Tibial nerve (tissue), 4 donors: ENCODE measurements around the gene SERTM1. TPM values are rescaled to one million over a fixed set of nuclear protein-coding genes. Genes with fewer than 3 reads are reported as not detected.

Source experiments
- DNase-seq, 2 donors: peaks; one replicate each; pipeline ENCODE4 v3.0.0-alpha.2; 2019; ENCODE audit warnings: low spot score in 2 of 2
- H3K27ac ChIP-seq, 4 donors: fragments of 200-600 bp; sonication (generic) in 3 of 4; one replicate each; pipeline ENCODE4 v1.5.1; 2017 to 2019; ENCODE audit warnings: mild to moderate bottlenecking in 1 of 4
- H3K27me3 ChIP-seq, 2 donors: fragments of 200-600 bp; sonication (generic) in 1 of 2; one replicate each; pipeline versions ENCODE4 v1.5.1 to v1.6.0; 2017 to 2019
- H3K36me3 ChIP-seq, 3 donors: fragments of 200-600 bp; sonication (generic); one replicate each; pipeline ENCODE4 v1.5.1; 2018 to 2019
- H3K4me1 ChIP-seq, 4 donors: fragments of 200-600 bp; sonication (generic) in 3 of 4; one replicate each; pipeline ENCODE4 v1.5.1; 2017 to 2019
- H3K4me3 ChIP-seq, 4 donors: fragments of 200-600 bp; sonication (generic) in 3 of 4; one replicate each; pipeline ENCODE4 v1.5.1; 2017 to 2019; ENCODE audit warnings: mild to moderate bottlenecking in 1 of 4, moderate library complexity in 1 of 4
- H3K9me3 ChIP-seq, 4 donors: fragments of 200-600 bp; sonication (generic) in 3 of 4; one replicate each; pipeline ENCODE4 v1.5.1; 2017 to 2019
- CTCF ChIP-seq, 5 experiments: fragments of 200-600 bp in 3 of 5; fragments of 450-650 bp in 2 of 5; sonication (generic) in 3 of 5; IDR thresholded peaks; one replicate each; pipeline ENCODE4 v1.5.1; 2016 to 2019; ENCODE audit warnings: antibody characterized with exemption in 5 of 5, mild to moderate bottlenecking in 3 of 5, moderate library complexity in 2 of 5
- EP300 ChIP-seq, 2 donors: sonication (generic); formaldehyde crosslinking; IDR thresholded peaks; one replicate each; pipeline ENCODE4 v1.6.1; 2017; ENCODE audit warnings: antibody characterized with exemption in 2 of 2, mild to moderate bottlenecking in 1 of 2
- POLR2A ChIP-seq, 2 donors: fragments of 450-650 bp; IDR thresholded peaks; one replicate each; pipeline ENCODE4 v1.6.1; 2017; ENCODE audit warnings: antibody characterized with exemption in 2 of 2, mild to moderate bottlenecking in 2 of 2, moderate library complexity in 2 of 2
- WGBS, 2 donors: methylation state at CpG; one replicate each; pipeline ENCODE4 v1.1.5; 2018; 5-methylcytosine and 5-hydroxymethylcytosine counted together
- total RNA-seq, 4 donors: library from RNA; depleted of rRNA; stranded (reverse); fragments of >200 nt; gene quantifications; one replicate each; pipeline ENCODE4 v1.1.0, GENCODE V29; 2016

SERTM1 gene
- total RNA-seq = 1 to 10 TPM in 1 of 4 donors, under 1 TPM in 1, not detected in 2; 0.21 to 1.2 TPM

GRCh38 chr13:36673838-36674326, at the start of gene SERTM1:
Gene SERTM1, plus strand, starts transcription at chr13:36674020. Its CDS starts 21,059 bp downstream, at chr13:36695079.
- DNase-seq = no peak
- WGBS, 2 donors = 0 to 2% methylated on average over 3 to 47 of the region's 56 CpGs
- H3K27me3 ChIP-seq = peaks cover 0 to 36% of the 10 kb centered on the region in 2 donors
- peak within 1 kb of the TSS in 2 of 4 donors; percentile 7 to 37 for H3K4me3 ChIP-seq
- H3K4me1 ChIP-seq = peaks cover 0 to 19% (median 3%) of the 10 kb centered on the region in 4 donors
- TF ChIP-seq POLR2A (IDR thresholded peaks at IDR 0.05) = no peak
- TF ChIP-seq EP300 (IDR thresholded peaks at IDR 0.05) = no peak
- TF ChIP-seq CTCF (IDR thresholded peaks at IDR 0.05) = no peak
- H3K27ac ChIP-seq = no peak within 1 kb of the TSS
- H3K36me3 ChIP-seq = no peaks in the 10 kb centered on the region
- H3K9me3 ChIP-seq = no peaks in the 10 kb centered on the region

DNA sequence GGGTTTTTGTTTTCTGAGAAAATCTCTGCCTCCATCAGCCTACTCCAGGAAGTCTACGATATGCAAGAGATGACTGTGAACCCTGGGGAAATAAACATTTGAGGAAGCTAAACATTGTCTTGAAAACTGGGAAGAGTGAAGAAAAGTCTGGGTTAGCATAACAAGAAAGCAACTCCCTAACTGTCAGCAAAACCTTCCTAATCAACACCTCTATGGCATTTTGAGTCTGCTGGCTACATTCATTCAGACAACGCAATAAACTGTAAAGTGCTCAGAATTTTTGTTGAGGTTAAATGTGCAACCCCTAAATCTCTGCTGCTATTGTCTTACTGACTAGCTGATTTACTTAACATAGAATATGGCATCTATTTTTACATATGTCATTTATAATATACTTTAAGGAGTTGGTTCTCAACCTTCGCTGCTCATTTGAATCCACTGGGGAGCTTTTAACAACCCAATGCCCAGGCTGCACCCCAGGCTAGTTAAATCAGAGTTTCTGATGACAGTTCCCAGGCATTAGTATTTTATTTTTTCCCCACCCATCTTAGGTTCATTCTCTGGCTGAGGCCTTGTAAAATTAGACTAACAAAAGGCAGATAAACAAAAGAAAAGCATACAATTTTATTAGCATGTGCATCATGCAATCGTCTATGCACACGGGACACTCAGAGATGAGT, 45.3 kb upstream of the SERTM1 start:
- no peak for TF ChIP-seq CTCF (IDR thresholded peaks at IDR 0.05)
- no peak for TF ChIP-seq EP300 (IDR thresholded peaks at IDR 0.05)
- TF ChIP-seq POLR2A (IDR thresholded peaks at IDR 0.05) = no peak
- no peak overlapping the region for H3K27ac ChIP-seq
- 64 to 66% methylated on average over 5 of the region's 5 CpGs for WGBS, 2 donors
- H3K36me3 ChIP-seq = no peaks in the 10 kb centered on the region
- no peaks in the 10 kb centered on the region for H3K9me3 ChIP-seq
- H3K4me3 ChIP-seq = no peak overlapping the region
- DNase-seq = no peak
- peaks cover 0 to 5% (median 0%) of the 10 kb centered on the region in 4 donors for H3K4me1 ChIP-seq
- no peaks in the 10 kb centered on the region for H3K27me3 ChIP-seq

DNA sequence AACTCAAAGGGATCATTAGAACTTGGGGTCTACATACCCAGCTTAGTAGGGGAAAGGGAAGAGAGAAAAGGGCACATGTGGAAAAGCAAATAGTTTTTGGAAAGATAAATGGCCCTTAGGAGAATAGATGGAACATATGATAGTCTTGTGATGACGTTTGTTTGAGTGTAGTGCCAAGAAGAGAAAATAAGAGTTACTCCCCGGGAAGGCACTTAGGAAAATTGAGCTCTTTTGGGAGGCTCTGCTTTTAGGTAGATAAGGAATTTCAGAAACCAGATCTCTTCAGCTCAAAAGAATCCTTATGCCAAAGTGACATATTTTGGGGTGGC, 44.8 kb upstream of the SERTM1 start:
- 45 to 49% methylated on average over 2 of the region's 2 CpGs for whole genome bisulfite sequencing, 2 donors
- TF ChIP-seq EP300 (IDR thresholded peaks at IDR 0.05) (no peak), POLR2A (IDR thresholded peaks at IDR 0.05) (no peak), CTCF (IDR thresholded peaks at IDR 0.05) (no peak)
- no peak for DNase-seq
- peaks cover 0 to 5% (median 0%) of the 10 kb centered on the region in 4 donors for H3K4me1 ChIP-seq
- no peak overlapping the region for H3K4me3 ChIP-seq
- H3K36me3 ChIP-seq = no peaks in the 10 kb centered on the region
- H3K9me3 ChIP-seq = no peaks in the 10 kb centered on the region
- H3K27ac ChIP-seq = no peak overlapping the region
- no peaks in the 10 kb centered on the region for H3K27me3 ChIP-seq

DNA sequence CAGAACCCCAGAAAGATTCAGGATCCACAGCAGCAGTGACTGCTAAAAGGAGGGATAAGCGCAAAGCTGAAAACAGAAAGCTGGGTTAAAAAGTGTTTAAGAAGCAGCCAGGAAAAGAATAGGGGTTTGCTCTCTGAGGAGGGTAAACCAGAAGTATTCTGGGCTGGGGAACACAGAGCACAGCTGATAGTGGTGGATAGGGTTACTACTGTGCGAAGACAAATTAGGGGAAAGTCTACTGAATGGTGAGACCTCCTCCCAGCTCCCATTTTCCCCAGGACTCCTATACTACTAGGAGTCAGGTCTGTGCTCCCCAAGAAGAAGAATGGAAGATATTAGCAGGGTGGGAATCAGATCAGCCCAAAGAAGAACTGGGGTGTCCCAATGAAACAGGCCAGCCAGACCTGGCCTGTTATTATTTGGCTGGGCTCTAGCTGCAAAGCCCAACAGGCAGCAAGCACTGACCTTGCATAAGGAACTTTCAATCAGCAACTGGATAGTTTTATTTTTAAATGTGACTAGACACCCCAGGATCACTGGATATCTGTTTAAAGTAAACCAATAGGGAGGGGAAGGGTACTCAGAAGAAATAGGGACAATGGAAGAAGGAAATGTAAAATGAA, 43.5 kb upstream of the SERTM1 start:
- Histone ChIP-seq H3K27ac (no peak overlapping the region), H3K4me3 (no peak overlapping the region), H3K9me3 (no peaks in the 10 kb centered on the region), H3K4me1 (peaks cover 0 to 5% (median 0%) of the 10 kb centered on the region in 4 donors), H3K36me3 (no peaks in the 10 kb centered on the region), H3K27me3 (no peaks in the 10 kb centered on the region)
- TF ChIP-seq POLR2A (IDR thresholded peaks at IDR 0.05) (no peak), CTCF (IDR thresholded peaks at IDR 0.05) (no peak), EP300 (IDR thresholded peaks at IDR 0.05) (no peak)
- WGBS, 2 donors = 96 to 98% methylated on average over 2 of the region's 2 CpGs
- DNase-seq = no peak

- DNase-seq = no peak
- no peak overlapping the region for H3K27ac ChIP-seq
- no peaks in the 10 kb centered on the region for H3K36me3 ChIP-seq
Observed at GRCh38 chr13:36639610-36640009, 34.2 kb upstream of the SERTM1 start.

More at GRCh38 chr13:36639610-36640009, 34.2 kb upstream of the SERTM1 start:
- Histone ChIP-seq H3K27me3 (no peaks in the 10 kb centered on the region), H3K4me3 (no peak overlapping the region), H3K4me1 (no peaks in the 10 kb centered on the region), H3K9me3 (peaks cover 0 to 7% (median 0%) of the 10 kb centered on the region in 4 donors)
- no peak for TF ChIP-seq EP300 (IDR thresholded peaks at IDR 0.05)
- no peak for TF ChIP-seq CTCF (IDR thresholded peaks at IDR 0.05)
- no peak for TF ChIP-seq POLR2A (IDR thresholded peaks at IDR 0.05)
- WGBS, 2 donors = 53 to 57% methylated on average over 1 of the region's 1 CpG
